HCT116 (cell line): ENCODE data around the gene COL16A1.

ENCODE experiments used
- CBX3 ChIP-seq: IDR thresholded peaks from 2 replicates; pipeline ENCODE4 v1.6.1; 2012; ENCODE audit warnings: low read depth
- CEBPB ChIP-seq: IDR thresholded peaks from 2 replicates; pipeline ENCODE4 v1.6.1; 2012; ENCODE audit warnings: low read depth
- CTCF ChIP-seq, 3 experiments: fragments of 200-600 bp in 1 of 3; sonication (generic) in 1 of 3; IDR thresholded peaks in 2 of 3; conservative IDR thresholded peaks in 1 of 3; 2 replicates each; pipeline ENCODE4 v1.5.1; 2012 to 2017; ENCODE audit warnings: low read depth in 2 of 3, low read length in 2 of 3, antibody characterized with exemption in 1 of 3, borderline replicate concordance in 1 of 3, control low read depth in 1 of 3, mild to moderate bottlenecking in 1 of 3, mixed read lengths in 1 of 3, mixed run types in 1 of 3, moderate library complexity in 1 of 3; ENCODE audit not compliant: insufficient read depth in 1 of 3
- EZH2 ChIP-seq: fragments of 200-600 bp; sonication (generic); IDR thresholded peaks from 2 replicates; pipeline ENCODE4 v1.6.1; 2017; ENCODE audit warnings: antibody characterized with exemption, mixed run types
- FOSL1 ChIP-seq: IDR thresholded peaks from 2 replicates; pipeline ENCODE4 v1.6.1; 2012; ENCODE audit warnings: low read depth
- MAX ChIP-seq: IDR thresholded peaks from 2 replicates; pipeline ENCODE4 v1.6.1; 2012
- POLR2A ChIP-seq: IDR thresholded peaks from 2 replicates; pipeline ENCODE4 v1.7.0; 2011; ENCODE audit warnings: borderline replicate concordance; ENCODE audit not compliant: insufficient read depth, insufficient read length; ENCODE audit errors: extremely low read depth
- POLR2AphosphoS5 ChIP-seq: IDR thresholded peaks from 2 replicates; pipeline ENCODE4 v1.6.1; 2011; ENCODE audit warnings: mild to moderate bottlenecking, low read depth, low read length, moderate library complexity
- REST ChIP-seq: IDR thresholded peaks from 2 replicates; pipeline ENCODE4 v1.6.1; 2012; ENCODE audit warnings: low read depth
- SIN3A ChIP-seq: IDR thresholded peaks from 2 replicates; pipeline ENCODE4 v1.6.1; 2012; ENCODE audit warnings: low read depth
- YY1 ChIP-seq: IDR thresholded peaks from 2 replicates; pipeline ENCODE4 v1.6.1; 2011; ENCODE audit warnings: low read length, low read depth, moderate library complexity, mild to moderate bottlenecking; ENCODE audit not compliant: insufficient replicate concordance; ENCODE audit errors: extremely low read depth
- ZNF274 ChIP-seq: fragments of 200-500 bp; sonication (Bioruptor generic); IDR thresholded peaks from 2 replicates; pipeline ENCODE4 v1.6.1; 2014; ENCODE audit warnings: mild to moderate bottlenecking, low read depth, low read length, inconsistent platforms

- no peak for TF ChIP-seq SIN3A
- no peak for TF ChIP-seq EZH2
- TF ChIP-seq CTCF (IDR thresholded peaks at IDR 0.05 in 2 of 3, conservative IDR thresholded peaks at IDR 0.05 in 1 of 3; ENCODE audit: borderline replicate concordance in 1 of 3, insufficient read depth in 1 of 3, low read depth in 2 of 3, low read length in 2 of 3) = no peak
- no peak for TF ChIP-seq POLR2AphosphoS5
- no peak for TF ChIP-seq REST
- no peak for TF ChIP-seq FOSL1
- TF ChIP-seq YY1 = no peak
- no peak for TF ChIP-seq CEBPB
- TF ChIP-seq ZNF274 = no peak
- TF ChIP-seq MAX = no peak
- TF ChIP-seq CBX3 = no peak
- no peak for TF ChIP-seq POLR2A
Observed at GRCh38 chr1:31677401-31677800, 26.4 kb downstream of the COL16A1 start.
